Activated CD8-positive, alpha-beta memory T cell treated with anti-CD3 and anti-CD28 coated beads, Interleukin-2, amount 50 U/mL, for 1 hour (primary cell): ENCODE results near the gene SETD1A.
"Not testable (repeated sequence)": the region's sequence is repeated elsewhere in the genome, so short reads cannot be mapped to it uniquely, and the experiment has no call there.

ENCODE experiments used
- DNase-seq: peaks from one replicate; pipeline ENCODE4 v3.0.0-alpha.2; 2020; ENCODE audit errors: extremely low read depth

The SETD1A gene

DNA sequence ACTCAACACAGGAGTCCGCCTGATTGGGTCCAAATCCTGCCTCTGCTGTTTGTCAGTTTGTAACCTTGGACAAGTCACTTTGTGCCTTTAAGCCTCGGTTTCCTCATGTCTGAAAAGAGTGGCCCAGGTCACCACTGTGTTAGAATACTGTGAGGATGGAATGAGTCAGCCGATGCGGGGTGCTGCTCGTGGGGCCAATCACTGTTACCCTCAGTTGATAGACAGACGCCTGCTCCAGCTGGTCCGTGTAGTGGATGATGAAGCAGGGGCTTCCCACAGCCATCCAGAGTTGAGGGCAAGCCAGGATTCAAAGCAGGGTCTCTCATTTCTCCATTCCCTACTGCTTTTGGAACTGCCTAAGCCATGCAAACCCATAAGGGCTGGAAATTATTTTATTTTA is 28.4 kb upstream of the SETD1A start:
- DNase-seq: no peak

DNA sequence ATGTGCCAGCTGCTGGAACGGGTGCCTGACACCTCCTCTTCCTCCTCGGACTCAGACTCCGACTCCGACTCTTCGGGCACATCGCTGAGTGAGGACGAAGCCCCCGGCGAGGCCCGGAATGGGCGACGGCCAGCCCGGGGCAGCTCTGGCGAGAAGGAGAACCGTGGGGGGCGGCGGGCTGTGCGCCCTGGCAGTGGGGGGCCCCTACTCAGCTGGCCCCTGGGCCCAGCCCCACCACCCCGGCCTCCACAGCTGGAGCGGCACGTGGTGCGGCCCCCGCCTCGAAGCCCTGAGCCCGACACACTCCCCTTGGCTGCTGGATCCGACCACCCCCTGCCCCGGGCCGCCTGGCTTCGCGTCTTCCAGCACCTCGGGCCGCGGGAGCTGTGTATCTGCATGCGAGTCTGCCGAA is 27.4 kb upstream of the SETD1A start:
- no peak for DNase-seq

DNA sequence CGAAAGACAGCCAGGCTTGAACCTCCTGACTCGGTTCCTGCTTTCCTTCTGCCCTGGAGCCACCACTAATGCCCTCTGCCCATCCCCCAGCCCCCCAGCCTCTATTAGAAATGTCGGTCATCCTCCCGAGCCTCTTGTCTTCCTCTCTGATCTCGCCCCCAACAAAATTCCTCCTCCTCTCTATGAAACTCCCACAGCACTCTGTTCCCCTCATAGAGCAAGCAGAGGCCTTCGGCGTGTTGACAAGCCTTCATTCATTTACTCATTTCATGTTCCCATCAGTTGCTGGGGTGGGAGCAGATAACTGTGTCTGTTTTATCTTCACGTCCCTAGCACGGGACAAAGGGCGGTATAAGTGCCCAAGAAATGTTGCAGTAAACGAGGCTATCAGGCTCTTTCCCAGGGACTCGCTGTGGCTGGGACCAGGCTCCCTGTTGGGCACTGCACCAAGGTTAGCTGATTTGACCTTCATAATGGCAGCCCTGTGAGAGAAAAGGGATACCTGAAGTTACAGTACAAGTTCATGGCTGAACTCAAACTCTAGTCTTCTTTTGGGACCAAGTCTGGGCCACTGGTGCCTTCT is 26.4 kb upstream of the SETD1A start:
- DNase-seq: no peak

- DNase-seq: no peak
These were observed 22.6 kb upstream of the SETD1A start for GRCh38 chr16:30934827-30935557.

- no peak for DNase-seq
These were observed 19.9 kb upstream of the SETD1A start for GRCh38 chr16:30937692-30938091.

- DNase-seq: not testable (repeated sequence)
These were observed 18.0 kb upstream of the SETD1A start for GRCh38 chr16:30939571-30939970.

GRCh38 chr16:30941600-30942425 is 15.7 kb upstream of the SETD1A start:
- no peak for DNase-seq

GRCh38 chr16:30942426-30942806 is 15.1 kb upstream of the SETD1A start:
- no peak for DNase-seq

GRCh38 chr16:30944352-30944751 is 13.2 kb upstream of the SETD1A start:
- no peak for DNase-seq

DNA sequence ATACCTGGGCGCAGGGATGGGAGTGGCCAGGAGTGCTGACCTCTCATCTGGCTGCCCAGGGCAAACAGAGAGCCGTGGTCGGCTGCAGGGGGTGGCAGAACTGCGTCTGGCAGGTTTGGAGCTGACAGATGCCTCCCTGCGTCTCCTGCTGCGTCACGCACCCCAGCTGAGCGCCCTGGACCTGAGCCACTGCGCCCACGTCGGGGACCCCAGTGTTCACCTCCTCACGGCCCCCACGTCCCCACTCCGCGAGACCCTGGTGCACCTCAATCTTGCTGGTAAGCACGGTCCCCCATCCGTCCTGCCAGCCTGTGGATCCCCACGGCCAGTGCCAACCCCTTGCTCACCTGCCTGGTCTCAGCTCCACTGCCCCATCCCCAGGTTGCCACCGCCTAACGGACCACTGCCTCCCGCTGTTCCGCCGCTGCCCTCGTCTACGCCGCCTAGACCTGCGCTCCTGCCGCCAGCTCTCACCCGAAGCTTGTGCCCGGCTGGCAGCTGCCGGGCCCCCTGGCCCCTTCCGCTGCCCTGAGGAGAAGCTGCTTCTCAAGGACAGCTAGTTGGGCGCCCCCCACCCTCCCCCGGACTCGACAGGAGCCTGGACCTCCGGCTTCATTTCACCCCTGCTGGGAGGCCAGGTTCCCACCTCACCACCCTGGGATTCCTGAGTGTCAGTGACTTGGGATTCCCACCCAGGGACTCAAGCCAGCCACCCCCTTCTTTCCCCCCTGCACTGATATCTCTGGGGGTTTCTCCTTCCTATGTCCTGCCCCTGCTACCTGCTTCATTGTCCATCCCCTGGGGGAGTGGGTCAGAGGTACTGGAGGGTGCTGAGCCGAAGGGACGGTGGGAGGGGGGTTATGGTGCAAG is 10.6 kb upstream of the SETD1A start:
- DNase-seq: no peak

DNA sequence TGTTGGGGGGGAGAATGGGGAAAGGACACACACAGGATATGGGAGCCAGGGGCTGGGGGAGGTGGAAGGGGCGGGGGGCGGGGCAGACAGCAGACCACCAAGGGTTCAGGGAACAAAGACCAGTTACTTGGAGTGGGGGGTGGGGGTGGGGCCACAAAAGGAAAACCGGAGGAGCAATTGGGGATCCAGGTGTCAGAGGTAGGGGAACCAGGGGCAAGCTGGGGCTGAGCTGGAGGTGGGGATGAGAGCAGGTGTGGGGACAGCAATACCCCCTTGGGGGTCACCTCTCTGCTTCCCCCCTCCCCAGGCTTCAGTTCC is 10.1 kb upstream of the SETD1A start:
- no peak for DNase-seq

DNA sequence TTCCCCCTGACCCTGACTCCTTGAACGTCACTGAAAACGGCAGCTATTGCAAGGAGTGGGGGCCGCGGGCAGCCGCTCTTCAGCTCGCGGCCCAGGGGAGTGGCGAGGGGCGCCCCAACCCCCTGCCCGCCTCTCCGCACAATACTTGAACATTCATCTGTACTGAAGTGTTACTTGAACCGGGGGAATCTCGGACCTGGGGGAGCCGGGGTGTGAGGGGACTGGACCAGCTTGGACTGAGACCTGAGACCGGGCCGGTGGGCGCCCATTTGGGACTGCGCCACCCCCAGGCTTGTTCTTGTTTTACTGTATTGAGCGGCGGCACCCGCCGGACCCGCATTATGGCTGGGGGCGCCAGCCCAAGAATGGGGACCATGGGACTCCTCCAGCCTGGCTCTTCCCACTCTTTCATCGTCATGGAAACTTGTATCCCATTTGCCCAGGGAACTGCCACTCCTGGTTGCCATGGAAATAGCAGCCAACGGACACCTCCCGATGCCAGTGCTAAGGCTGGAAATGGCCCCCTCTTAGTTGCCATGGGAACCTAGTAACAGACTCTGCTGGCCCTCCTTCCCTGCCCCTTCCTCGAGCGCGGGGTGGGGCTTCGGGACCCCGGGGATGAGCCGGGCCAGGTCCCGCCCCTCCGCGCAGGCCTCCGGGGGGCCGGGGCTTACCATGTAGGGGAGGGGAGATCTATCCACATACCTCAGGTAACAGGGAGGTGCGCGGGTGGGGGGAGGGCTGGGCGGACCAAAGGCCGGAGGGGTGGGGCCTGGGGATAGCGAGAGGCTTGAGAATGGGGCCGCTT is 9.5 kb upstream of the SETD1A start:
- no peak for DNase-seq

GRCh38 chr16:30948667-30949649 is 8.6 kb upstream of the SETD1A start, which contains the start of gene ORAI3:
ORAI3 (plus strand) TSS chr16:30949068; CDS start chr16:30949290, 222 bp downstream.
- DNase-seq: no peak

- DNase-seq: no peak
These were observed 7.7 kb upstream of the SETD1A start for GRCh38 chr16:30949650-30950515.

DNA sequence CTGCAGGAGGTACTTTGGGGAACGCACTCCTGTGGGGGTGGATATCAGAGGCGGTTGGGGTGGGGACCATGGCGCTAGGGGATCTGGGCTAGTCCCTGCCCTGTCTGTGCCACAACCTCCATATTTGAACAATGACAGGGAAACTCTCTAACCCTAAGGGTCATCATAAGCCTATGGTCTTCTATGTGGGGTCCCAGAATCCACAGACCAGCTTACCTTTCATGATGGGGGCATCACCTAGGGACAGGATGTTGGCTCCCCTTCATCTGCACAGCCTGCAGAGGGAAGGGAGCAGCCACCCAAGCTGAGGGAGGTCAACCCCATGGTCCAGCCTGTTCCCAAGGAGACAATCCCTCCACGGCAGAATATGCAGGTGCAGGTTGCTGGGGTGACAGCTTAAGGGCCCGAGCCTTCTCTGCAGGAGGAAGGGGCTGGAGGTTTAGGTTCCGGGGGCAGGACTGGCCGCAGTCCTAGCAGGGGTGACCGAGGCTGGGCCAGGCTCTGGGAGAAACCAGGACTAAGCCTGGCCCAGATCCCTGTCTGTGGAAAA is 7.0 kb upstream of the SETD1A start:
- no peak for DNase-seq

- no peak for DNase-seq
These were observed 6.4 kb upstream of the SETD1A start for GRCh38 chr16:30951193-30951592.

GRCh38 chr16:30951750-30952149 is 5.8 kb upstream of the SETD1A start:
- no peak for DNase-seq

GRCh38 chr16:30953111-30953510 is 4.4 kb upstream of the SETD1A start:
- DNase-seq: no peak
